ENCODE measurements around the gene B3GNT5. TPM values are rescaled to one million over a fixed set of nuclear protein-coding genes. Genes with fewer than 3 reads are reported as not detected.

B3GNT5 gene
- 7.9 and 8.0 TPM in 2 replicates for total RNA-seq (2014; rRNA removed; shearing (Covaris generic); ENCODE audit: low replicate concordance)

- DNase-seq (ENCODE audit: low read depth), result peak; percentile 66
- in situ Hi-C loops (cut with HindIII; ENCODE audit: low pct_unique_long_range_greater_than_20kb, low sequenced_read_pairs), result no loop called here
These were observed at the start of gene B3GNT5 for GRCh38 chr3:183252973-183253527. Gene B3GNT5, plus strand, starts transcription at chr3:183253253. Its CDS starts 16,546 bp downstream, at chr3:183269799.

GRCh38 chr3:183203670-183204069 is 49.4 kb upstream of the B3GNT5 start:
- DNase-seq (ENCODE audit: low read depth), result no peak
- in situ Hi-C loops (cut with HindIII; ENCODE audit: low pct_unique_long_range_greater_than_20kb, low sequenced_read_pairs), result no loop called here

- DNase-seq (ENCODE audit: low read depth), result no peak
- in situ Hi-C loops (cut with HindIII; ENCODE audit: low pct_unique_long_range_greater_than_20kb, low sequenced_read_pairs), result no loop called here
These were observed 44.8 kb upstream of the B3GNT5 start for GRCh38 chr3:183208260-183208659.

GRCh38 chr3:183208800-183209199 is 44.3 kb upstream of the B3GNT5 start:
- in situ Hi-C loops (cut with HindIII; ENCODE audit: low pct_unique_long_range_greater_than_20kb, low sequenced_read_pairs), result no loop called here
- DNase-seq (ENCODE audit: low read depth), result no peak

GRCh38 chr3:183210341-183210740 is 42.7 kb upstream of the B3GNT5 start:
- DNase-seq (ENCODE audit: low read depth), result no peak

GRCh38 chr3:183210862-183211341 is 42.2 kb upstream of the B3GNT5 start:
- in situ Hi-C loops (cut with HindIII; ENCODE audit: low pct_unique_long_range_greater_than_20kb, low sequenced_read_pairs), result no loop called here
- DNase-seq (ENCODE audit: low read depth), result no peak

More at GRCh38 chr3:183210341-183210740, 42.7 kb upstream of the B3GNT5 start:
- in situ Hi-C loops (cut with HindIII; ENCODE audit: low pct_unique_long_range_greater_than_20kb, low sequenced_read_pairs), result no loop called here

GRCh38 chr3:183211352-183211751 is 41.7 kb upstream of the B3GNT5 start:
- in situ Hi-C loops (cut with HindIII; ENCODE audit: low pct_unique_long_range_greater_than_20kb, low sequenced_read_pairs), result no loop called here

GRCh38 chr3:183212096-183212495 is 41.0 kb upstream of the B3GNT5 start:
- DNase-seq (ENCODE audit: low read depth), result no peak
- in situ Hi-C loops (cut with HindIII; ENCODE audit: low pct_unique_long_range_greater_than_20kb, low sequenced_read_pairs), result no loop called here

More at GRCh38 chr3:183211352-183211751, 41.7 kb upstream of the B3GNT5 start:
- no peak for DNase-seq (ENCODE audit: low read depth)

- in situ Hi-C loops (cut with HindIII; ENCODE audit: low pct_unique_long_range_greater_than_20kb, low sequenced_read_pairs), result no loop called here
- DNase-seq (ENCODE audit: low read depth), result no peak
These were observed 40.5 kb upstream of the B3GNT5 start for GRCh38 chr3:183212565-183212964.

- in situ Hi-C loops (cut with HindIII; ENCODE audit: low pct_unique_long_range_greater_than_20kb, low sequenced_read_pairs), result no loop called here
- DNase-seq (ENCODE audit: low read depth), result no peak
These were observed 39.4 kb upstream of the B3GNT5 start for GRCh38 chr3:183213415-183214276.

GRCh38 chr3:183214277-183214612 is 38.8 kb upstream of the B3GNT5 start:
- in situ Hi-C loops (cut with HindIII; ENCODE audit: low pct_unique_long_range_greater_than_20kb, low sequenced_read_pairs), result no loop called here
- DNase-seq (ENCODE audit: low read depth), result no peak

GRCh38 chr3:183215591-183216202 is 37.4 kb upstream of the B3GNT5 start:
- no peak for DNase-seq (ENCODE audit: low read depth)
- in situ Hi-C loops (cut with HindIII; ENCODE audit: low pct_unique_long_range_greater_than_20kb, low sequenced_read_pairs), result no loop called here

GRCh38 chr3:183217548-183218332 is 35.3 kb upstream of the B3GNT5 start:
- in situ Hi-C loops (cut with HindIII; ENCODE audit: low pct_unique_long_range_greater_than_20kb, low sequenced_read_pairs), result no loop called here
- DNase-seq (ENCODE audit: low read depth), result no peak

- no peak for DNase-seq (ENCODE audit: low read depth)
- in situ Hi-C loops (cut with HindIII; ENCODE audit: low pct_unique_long_range_greater_than_20kb, low sequenced_read_pairs), result no loop called here
These were observed 34.2 kb upstream of the B3GNT5 start for GRCh38 chr3:183218826-183219225.

- in situ Hi-C loops (cut with HindIII; ENCODE audit: low pct_unique_long_range_greater_than_20kb, low sequenced_read_pairs), result no loop called here
- no peak for DNase-seq (ENCODE audit: low read depth)
These were observed 32.2 kb upstream of the B3GNT5 start for GRCh38 chr3:183220828-183221227.

- no peak for DNase-seq (ENCODE audit: low read depth)
- in situ Hi-C loops (cut with HindIII; ENCODE audit: low pct_unique_long_range_greater_than_20kb, low sequenced_read_pairs), result no loop called here
These were observed 30.3 kb upstream of the B3GNT5 start for GRCh38 chr3:183222631-183223235.

GRCh38 chr3:183224180-183224970 is 28.7 kb upstream of the B3GNT5 start:
- no peak for DNase-seq (ENCODE audit: low read depth)
- in situ Hi-C loops (cut with HindIII; ENCODE audit: low pct_unique_long_range_greater_than_20kb, low sequenced_read_pairs), result no loop called here

All from Caki2 (cell line).